Measurements from ENCODE around the gene PSKH1.
A peak's percentile ranks its signal among the peaks of the same experiment; 100 is the strongest.

DNA sequence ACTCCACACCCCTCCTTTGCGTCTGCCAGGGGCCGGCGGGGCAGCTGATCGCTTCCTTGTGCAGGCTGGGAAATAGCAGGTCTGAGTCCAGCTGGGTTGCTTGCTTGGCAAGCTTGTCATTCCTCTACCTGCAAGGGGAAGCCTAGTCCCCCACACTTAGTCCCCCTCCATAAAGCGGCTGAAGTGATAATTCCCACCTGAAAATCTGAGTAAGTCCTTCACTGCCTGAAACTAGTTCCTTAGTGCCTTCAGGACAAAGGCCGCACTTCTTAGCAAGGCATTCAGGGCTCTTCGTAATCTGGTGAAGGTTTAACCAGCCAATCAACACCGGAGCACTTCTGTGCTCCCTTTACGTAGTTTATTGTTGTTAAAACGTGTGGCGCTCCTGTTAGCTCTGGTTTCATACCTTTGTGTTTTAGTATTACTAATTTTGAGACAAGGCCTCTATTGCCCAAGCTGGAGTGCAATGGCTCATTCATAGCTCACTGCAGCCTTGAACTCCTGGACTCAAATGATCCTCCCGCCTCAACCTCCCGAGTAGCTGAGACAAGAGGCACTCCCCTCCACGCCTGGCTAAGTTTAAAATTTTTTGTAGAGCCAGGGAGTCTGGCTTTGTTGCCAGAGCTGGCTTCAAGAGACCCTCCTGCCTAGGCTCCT is 817 bp downstream of the PSKH1 start:
- TF ChIP-seq CTCF (IDR thresholded peaks at IDR 0.05) (no peak), POLR2A (IDR thresholded peaks at IDR 0.05) (peak in 1 of 2 donors; percentile 38)

All from Peyer's patch (tissue), 4 donors.